Activated gamma-delta T cell treated with Interleukin-2 at 50 U/mL for 16 hours (primary cell): ENCODE results near the gene EPOP.

Experiments used
- DNase-seq: peaks from one replicate; pipeline ENCODE4 v3.0.0-alpha.2; 2020

The EPOP gene

DNA sequence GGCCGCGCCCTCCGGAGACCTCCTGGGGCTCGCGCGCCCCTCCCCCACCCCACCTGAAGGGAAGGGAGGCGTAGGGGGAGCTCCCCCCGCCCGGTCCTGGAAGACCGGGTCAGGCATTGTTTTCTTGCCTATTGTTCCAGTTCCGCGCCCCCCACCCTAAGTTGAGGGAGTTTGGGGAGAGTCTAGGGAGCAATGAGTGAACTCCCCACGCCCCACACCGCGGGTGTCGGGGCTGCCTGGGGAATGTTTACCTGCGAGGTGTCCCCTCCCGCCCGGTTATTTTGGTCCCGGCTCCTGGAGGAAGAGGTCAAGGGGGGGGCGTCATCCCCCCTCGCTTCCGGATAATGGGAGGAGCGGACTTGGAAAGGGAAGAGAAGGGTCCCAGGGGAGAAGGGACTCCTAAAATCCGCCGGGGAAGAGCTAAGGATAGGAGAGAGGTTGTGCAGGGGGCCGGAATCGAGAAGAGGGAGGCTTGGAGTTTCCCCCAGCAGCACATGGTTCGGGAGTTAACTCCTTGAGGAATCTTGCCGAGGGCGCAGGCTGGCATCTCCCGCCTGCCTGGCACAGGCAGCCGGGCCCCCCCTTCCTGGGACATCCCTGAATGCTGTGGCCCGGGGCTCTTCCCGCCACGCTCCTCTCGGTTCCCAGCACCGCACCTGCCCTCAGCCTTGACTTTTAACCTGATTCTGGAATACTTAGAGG lies 31.2 kb upstream of the EPOP start:
- DNase-seq = peak; percentile 29

DNA sequence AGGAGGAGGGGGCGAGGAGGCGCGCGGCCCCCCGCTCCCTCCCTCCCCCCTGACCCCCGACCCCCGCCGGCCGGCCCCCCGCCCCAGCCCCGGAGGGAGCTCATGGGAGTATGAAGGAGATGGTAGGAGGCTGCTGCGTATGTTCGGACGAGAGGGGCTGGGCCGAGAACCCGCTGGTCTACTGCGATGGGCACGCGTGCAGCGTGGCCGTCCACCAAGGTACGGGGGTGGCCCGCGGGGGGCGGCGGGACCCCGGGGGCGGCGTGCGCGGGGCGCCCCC lies 30.7 kb upstream of the EPOP start:
- DNase-seq = no peak

DNA sequence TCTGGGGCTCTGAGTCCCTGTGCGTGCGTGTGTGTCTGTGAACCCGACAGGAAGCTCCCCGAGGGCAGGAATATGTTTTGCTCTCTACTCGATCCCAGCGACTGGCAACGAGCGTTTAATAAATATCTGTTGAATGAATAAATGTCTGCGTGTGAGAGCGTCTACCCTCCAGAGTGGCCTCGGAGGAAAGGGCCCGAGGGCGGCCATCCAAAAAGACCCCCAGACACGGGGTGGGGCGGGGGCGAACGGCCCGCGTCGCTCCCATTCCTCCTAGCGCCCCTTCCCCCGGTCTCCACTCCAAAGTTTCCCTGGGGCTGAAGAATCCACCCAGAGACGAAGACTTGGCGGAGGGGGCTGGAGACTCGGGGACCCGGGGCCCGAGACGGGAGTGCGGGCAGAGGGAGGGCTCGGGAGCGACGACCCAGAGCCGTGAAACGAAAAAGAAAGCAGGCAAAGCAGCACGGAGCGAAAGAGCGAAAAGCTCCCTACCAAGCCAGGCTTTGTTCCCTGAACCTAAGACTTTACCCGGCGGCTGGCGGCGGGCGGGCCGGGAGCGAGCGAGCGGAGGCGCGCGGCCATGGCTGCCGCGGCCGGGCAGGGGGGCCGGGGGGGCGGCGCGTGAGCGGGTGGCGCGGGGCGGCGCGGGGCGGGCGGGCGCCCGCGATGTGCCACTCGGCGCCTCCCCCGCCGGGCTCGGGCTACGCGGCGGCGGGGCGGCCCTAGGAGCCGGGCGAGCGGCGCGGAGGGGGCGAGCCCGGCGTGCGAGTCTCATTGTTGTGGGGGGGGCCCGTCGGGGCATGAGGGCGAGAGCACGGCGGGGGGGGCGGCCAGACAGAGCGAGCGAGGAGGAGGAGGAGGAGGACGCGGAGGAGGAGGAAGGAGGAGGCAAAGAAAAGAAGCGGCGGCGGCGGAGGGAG lies 30.1 kb upstream of the EPOP start, which contains the start of gene MLLT6:
Gene MLLT6, plus strand, starts transcription at position 668 of the 917 bp plus-strand sequence. CDS start 360 bp downstream, outside the sequence.
- peak; percentile 75 for DNase-seq

DNA sequence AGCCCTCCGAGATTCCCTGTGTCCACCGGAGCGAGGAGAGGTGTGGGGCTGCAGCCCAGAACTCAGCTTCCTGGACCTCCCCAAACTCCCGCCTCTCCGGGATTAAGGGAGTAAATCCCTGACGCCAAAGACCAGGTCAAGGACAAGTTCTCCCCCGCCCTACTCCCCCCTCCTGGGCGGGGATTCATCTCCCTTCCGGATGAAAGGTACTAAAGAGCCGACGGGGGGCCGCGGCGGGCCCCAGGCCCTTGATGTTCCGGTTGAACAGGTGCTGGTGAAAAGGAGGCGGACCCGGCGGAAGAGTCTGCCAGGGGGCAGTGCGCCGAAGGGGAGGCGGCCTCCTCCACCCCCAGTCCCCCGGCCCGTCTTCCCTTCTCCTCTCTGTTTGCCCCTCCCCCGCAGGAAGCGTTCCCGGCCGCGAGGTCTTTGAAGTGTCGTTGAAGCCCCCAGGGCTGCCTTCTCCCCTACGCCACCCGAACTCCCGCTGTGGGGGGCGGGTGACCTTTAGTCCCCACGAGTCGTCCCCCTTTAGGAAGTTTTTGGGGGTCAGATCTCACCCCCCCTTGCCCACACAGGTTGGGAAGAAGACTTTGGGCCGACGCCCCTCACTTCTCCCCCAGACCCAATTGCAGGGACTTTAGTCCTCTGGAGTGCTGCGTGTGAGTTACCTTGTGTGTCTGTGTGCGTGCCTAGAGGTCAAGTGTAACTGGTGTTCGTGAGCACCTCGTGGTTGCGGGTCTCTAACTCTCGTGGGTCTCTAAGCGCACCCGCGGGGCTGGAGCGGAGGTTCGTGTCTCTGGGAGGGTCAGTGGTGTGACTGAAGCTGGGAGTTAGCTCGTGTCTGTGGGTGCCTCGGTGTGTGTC lies 29.2 kb upstream of the EPOP start:
- peak; percentile 73 for DNase-seq

DNA sequence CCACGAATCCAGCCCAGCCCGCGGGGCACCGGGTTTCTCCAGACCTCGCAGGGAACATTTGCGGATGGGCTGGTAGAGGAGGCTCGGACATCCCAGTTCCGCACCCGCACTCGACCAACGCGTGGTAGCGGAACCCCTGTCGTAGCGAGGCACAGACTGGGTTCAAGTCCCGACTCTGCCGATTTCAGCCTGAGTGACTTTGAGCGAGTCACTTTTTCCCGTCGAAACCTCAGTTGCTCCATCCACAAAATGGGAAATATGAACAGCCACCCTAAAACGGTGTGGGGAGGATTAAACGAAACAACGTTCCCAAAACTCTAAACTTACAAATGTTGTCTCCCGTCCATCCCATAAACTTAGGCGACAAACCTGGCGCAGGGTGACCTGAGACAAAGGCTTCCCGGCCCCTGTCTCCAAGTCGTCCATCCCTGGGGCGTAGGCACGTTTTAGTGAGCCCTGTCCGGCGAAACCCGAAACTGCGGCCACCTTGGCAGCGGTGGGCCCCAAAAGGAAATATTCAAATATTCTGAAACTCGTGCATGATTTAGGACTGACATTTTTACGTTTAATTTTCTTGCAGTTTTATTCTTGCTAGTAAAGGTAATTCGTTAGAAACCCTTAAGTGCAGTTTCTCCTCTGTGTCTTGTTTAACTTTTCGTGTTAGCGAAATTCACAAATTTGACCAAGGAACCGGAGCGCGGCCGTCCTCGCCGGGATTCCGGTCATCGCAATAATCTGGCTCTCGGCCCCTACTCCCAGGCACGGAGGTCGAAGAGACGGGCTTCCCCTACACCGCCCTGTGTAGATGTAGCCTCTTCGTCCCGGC lies 28.4 kb upstream of the EPOP start:
- DNase-seq = no peak

DNA sequence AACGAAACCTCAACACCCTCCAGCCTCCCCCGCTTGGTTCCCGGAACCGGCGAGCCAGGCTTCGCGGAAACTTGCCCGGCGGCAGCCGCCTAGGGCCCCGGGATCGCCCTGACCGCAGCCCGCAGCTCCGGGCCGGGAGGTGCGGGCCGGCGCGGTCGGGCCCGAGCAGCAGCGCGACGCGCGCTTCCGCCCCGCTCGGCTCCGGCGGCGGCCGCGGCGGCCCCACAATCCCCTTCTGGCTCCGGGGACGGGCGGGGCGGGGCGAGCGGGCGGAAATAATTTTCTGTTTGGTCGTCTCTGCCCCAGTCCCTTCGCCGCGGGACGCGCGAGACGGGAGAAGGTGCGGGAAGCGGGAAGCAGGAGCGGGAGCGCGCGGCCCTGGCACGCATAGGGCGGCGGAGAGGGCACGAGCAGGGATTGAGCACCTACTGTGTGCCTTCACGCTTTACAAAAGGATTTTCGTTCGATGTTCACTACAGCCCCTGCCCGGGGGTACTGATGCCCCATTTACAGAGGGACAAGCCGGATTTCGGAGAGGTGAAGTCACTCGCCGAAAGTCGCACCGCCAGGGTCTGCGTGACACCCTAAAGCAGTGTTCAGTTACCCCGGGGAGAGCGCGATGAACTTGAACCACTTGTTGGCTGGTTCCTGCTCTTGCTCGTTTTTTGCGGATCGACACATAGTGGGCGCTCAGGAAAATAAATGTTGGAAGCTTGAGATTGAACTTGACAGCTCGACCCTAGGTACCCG lies 27.6 kb upstream of the EPOP start:
- peak; percentile 73 for DNase-seq

DNA sequence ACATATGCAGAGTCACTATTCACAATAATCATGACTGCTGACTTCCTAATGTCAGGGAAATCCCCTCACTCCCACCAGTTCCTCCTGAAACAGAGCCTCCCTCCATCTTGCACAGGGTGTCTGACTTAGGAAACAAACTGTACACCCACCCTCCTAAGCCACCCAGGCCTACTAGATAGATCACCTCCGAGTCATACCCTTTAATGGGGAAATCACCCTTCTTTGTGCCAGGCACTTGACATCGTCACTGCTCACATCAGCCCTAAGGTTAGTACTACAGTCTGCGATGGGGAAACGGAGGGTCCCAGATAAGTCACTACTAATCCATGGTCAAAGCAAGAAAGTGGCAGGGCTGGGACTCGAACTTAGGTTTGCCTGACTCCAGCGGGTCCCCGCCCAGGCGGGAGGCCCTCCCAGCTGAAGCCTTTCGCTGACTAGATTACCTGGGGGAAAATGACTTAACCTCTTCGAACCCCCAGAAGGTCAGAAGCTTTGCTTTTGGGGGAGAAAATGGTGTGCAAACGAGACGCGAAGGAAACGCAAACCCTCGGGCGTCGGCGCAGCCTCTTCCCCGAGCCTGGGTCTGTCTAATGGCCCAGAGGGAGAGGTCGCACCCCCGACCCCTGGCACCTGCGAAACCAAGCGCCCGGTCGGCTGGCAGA lies 26.9 kb upstream of the EPOP start:
- peak; percentile 56 for DNase-seq

DNA sequence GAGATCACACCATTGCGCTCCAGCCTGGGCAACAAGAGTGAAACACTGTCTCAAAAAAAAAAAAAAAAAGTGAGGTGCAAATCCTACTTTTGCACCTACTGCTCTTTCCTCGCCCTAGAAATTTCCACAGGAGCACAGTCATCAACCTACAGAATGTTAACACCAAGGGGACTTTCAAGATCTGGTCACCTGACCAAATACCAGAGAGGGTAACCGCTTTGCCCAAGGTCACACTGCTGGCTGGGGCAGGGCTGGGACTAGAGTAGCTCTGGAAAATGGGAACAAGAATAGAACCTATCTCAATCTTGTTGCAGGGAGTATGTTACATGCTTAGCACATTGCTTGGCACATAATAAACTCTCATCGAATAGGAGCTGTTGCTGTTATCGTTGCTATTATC lies 24.0 kb upstream of the EPOP start:
- no peak for DNase-seq

DNA sequence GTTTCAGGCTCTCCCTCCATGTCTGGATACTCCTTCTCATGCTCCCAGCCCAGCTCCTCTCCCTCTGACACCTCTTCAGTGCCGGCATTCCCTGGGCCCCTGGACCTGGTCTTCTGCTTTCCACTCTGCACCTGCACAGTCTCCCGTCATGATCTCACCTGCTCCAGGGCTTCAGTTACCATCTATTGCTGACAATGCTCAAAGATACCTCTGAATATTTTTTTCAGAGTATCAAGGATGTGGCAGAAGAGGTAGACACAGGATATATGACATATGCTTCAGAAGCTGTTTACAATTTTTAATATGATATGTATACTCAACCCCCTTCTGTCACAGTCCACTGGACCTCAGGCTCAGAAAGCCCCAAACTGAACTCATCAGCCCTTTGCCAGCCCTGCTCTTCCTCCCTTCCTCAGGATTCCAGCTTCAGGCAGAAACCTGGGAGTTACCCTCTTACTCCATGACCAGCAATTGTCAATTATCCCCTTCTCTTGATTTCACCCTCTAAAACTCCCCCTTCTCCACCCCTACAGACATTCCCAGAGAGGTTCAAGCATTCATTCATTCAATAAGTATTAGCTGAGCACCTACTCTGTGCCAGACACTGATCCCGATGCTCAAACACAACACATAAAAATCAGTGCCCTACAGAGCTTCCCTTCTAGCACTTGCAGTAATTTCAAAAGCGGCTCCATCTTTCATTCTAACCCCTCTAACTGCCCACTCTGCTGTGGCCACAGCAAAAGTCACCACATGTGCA lies 22.5 kb upstream of the EPOP start:
- DNase-seq = no peak

DNA sequence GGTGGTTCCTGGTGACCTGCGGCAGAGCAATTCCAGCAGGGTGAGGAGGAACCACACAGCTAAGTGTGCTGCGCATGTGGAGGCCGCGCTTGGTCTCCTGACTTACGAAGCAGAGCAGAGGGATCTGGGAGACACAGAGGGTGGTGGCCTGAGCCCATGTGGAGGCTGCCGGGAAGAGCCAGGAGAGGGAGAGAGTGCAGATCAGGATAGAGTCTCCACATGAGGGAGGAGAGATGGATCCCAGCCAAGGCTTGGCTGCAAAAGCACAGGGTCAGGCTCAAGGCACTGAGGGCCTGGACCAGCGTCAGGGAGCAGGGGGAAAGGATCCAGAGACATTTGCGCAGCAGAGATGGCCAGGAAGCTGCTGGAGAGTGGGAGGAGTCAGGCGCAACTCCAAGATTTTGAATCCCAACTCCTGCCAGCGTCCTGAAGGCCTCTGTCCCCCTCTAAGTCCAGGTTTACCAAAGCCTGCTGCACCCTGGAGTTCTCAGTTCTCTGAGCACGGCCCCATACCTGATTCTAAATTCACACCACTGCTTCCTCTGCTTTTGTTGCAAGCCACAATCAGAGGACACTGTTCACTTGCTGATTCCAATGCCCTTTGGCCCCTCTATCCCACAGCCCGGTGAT lies 19.1 kb upstream of the EPOP start:
- DNase-seq = no peak

DNA sequence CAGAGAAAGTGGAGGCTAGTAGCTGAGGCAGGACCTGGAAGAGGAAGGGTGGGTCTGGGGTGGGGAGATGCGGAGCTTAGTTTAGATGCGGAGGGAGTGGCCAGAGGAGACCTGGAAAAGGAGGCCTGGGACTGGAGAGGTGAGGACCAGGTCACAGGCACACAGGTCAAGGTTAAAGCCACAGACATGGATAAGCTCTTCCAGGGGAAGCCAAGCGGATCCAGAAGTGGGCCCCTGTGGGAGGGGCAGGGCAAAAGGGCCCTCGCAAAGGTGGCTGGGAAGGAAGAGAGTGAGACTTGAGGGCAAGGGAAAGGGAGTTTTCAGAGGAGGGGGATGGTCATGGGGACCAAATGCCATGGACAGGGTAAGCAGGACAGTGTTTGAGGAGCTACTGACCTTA lies 16.4 kb upstream of the EPOP start:
- no peak for DNase-seq

DNA sequence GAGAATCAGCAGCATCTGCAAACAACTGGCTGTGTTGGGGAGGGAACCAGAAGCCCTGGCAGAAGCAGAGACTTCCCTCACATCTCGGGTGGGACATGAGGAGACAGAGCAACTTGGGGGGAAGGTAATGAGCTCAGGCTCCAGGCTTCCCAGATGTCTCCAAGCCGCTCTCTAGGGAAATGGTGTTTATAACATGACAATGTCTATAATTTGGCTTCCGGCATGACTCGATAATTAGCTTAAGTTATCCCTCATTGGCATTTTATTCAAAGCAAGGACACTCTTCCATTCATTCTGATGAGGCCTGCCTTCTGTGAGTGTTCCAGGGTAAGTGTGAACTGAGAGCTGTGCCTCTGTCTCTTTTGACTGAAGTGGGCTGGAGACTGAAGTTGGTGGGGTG lies 15.6 kb upstream of the EPOP start:
- no peak for DNase-seq

DNA sequence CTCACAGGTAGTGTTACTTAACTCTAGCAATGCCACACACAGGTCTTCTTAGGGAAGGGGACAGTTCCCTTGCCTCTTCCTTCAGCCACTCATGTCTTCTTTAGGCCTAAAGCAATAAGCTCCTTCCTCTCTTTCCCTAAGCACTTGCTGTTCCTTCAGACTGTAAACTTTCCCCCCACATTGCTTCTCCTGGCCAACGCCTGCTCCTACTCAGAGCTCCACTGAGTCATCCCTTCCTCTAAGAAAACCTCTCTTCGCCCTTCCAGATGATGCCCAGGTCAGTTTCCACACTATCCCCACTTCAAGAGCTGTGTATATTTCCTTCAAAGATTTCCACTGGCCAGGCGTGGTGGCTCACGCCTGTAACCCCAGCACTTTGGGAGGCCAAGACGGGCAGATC lies 12.5 kb upstream of the EPOP start:
- DNase-seq = no peak

DNA sequence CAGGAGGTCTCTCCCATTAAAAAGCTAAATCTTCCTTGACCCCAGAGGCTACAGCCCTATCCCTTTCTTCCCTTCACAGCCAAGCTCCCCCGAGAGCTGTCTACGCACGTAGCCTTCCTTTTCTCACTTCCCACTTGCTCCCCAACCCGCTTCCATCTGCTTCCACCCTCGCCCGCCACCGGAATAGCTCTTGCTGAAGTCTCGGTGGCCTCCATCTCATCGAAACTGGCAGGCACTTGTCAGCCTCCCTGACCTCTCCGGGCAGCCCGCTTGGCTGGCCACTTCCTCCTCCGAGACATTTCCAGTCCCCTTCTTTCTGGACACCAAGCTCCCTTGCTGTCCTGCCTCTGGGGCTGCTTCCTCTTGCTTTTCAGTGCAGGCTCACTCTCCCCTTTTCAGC lies 10.7 kb upstream of the EPOP start:
- DNase-seq = no peak

DNA sequence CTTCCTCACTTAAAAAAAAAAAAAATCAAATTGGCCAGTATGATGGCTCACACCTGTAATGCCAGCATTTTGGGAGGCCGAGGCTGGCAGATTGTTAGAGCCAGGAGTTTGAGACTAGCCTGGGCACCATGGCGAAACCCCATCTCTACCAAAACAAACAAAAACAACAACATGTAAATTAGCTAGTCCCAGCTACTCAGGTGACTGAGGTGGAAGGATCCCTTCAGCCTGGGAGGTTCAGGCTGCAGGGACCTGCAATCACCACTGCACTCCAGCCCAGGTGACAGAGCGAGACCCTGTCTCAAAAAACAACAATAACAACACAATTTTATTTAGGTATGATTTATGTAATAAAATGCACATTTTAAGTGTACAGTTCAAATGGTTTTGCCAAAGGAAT lies 6.3 kb upstream of the EPOP start:
- no peak for DNase-seq

DNA sequence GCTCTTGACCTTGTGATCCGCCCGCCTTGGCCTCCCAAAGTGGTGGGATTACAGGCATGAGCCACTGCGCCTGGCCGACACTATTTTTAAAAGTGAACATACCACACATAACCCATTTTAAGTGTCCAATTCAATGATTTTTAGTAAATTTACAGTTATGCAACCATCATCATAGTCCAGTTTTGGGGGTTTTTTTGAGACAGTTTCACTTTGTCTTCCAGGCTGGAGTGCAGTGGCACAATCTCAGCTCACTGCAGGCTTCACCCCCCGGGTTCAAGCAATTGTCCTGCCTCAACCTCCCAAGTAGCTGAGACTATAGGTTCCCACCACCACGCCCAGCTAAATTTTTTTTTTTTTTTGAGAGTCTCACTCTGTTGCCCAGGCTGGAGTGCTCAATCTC lies 3.1 kb upstream of the EPOP start:
- DNase-seq = no peak

DNA sequence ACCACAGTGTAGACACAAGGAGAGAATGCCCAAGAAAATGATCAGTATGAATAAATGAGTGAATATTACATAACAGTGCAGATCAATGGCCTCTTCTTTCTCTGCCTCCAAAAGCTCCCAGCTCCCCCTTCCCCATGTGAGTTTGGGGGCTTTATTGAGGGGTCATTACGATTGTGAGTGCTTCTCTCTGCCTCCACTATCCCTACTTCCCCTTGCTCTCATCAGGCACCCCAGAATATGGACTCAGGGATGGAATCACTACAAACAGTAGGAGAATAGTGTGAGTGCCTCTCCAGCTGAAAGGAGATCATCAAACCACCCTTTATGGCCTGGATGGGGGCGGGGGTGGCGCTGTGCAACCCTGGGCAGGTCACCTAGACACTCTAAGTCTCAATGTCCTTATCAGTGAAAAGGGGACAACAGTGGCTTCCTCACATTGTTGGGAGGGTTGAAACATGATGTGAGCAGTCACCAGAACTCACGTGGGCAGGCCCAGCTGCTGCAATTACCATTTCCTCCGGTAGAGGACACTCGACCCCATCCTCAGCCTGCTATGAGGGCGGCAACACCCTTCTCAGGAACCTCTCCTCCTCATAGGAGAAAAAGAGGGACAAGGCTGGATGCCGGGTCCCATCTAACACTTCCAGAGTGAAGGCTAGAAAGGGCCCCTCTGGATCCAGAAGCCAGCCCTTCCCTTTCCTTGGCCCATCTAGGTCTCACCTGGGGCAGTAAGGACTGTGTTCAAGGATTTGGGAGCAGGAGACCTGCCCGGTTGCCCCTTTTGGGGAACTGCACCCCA lies 2.1 kb upstream of the EPOP start:
- peak; percentile 76 for DNase-seq

DNA sequence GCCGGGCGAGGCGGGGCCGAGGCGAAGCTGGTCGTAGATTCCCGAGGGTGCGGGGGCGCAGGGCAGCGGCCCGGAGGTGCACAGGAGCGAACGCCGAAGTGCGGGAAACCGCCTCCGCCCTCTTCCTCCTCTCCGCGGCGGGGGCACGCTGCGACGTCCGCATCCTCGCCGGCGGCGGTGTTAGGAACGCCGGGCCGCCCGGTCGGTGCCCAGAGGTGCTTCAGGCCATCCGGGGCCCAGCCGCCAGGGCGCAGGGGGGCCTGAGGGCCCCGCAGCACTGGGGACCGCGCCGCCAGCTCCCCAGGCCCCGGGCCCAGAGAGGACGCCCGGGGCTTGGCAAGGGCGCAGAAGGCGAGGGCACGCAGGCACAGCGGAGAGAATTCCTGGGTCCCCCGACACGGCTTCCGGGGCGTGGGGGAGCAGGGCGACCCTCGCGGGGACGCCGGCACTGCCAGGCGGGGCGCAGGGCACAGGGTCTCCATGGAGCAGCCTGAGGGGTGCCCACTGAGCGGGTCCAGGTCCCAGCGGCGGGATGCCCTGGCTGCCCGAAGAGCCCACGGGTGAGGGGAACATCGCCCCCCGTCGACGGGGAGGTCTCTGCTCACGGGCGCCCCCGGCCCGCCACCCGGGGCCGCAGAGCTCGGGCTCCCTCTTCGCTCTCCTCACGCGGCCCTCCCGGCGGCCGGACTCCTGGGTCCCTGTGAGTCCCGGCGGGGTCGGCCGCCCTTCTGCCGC lies 576 bp downstream of the EPOP start:
- no peak for DNase-seq

DNA sequence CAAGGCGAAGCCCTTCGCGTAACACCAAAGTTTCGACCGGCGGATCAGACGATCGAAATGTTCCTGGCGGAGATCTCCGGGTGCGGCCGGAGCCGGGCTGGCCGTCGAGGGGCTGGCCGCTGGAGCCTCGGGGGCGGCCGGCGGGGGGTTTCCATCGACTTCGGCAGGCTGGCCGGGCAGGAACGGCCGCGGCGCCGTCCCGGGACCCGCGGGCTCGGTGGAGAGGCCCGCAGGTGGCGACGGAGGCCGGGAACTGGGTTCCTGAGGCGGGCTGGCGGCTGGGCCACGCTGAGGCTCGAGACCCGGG lies 1.1 kb downstream of the EPOP start:
- no peak for DNase-seq
